H54 (cell line): ENCODE results near the gene P2RY2.
A peak's percentile ranks its signal among the peaks of the same experiment; 100 is the strongest.

Experiments
- DNase-seq: peaks from one replicate; pipeline ENCODE4 v3.0.0; 2011; ENCODE audit warnings: low spot score, mixed read lengths; ENCODE audit not compliant: insufficient read length
- FAIRE-seq: peaks from 3 replicates; lab custom pipeline; 2011; peaks lifted over from hg19 to GRCh38; lab: Jason Lieb, UNC
- POLR2A ChIP-seq: IDR thresholded peaks from 2 replicates; pipeline ENCODE4 v1.6.1; 2011; ENCODE audit warnings: low read depth, mild to moderate bottlenecking, low read length

Gene P2RY2

DNA sequence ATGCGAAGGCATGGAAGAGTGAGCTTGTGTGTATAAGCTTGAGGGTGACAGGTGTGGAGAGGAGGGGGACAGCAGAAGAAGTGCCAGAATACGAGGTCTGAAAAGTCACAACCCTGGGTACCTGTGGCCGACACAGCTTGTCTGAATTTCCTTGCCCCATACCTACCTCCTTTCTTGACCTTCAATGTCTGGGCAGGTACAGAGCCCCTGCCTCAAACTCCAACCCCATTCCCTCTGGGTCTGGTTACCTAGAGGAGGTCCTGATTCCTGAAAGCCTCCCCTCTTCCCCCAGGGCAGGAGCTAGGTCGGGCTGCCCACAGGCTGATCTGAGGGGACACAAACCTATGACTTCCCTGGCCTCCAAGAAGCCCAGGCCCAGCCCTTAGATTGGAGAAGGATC is 39.4 kb upstream of the P2RY2 start:
- no peak for DNase-seq
- FAIRE-seq: no peak
- TF ChIP-seq POLR2A: no peak

DNA sequence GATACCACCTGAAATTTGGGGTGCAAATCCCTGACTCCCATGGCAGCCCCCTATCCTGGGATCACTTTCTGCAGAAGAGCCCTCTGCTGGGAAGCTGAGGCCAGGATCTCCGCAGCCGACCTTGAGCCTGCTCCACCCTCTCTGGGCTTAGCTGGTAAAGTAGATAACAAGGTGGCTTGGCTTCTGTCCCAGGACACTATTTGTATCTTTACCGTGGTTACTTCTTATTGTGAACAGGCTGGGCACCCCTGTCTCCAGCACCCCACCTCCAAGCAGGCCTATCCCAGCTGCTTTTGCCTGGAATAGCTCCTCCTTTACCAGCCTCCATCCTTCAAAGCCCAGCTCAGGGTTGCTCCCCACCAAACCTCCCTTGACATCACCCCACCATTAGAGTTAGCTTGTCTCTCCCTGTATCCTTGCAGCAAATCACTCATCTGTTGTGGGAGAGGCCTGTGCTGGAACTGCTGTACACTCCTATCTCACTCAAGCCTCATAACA is 35.2 kb upstream of the P2RY2 start:
- TF ChIP-seq POLR2A: no peak
- no peak for DNase-seq
- no peak for FAIRE-seq

DNA sequence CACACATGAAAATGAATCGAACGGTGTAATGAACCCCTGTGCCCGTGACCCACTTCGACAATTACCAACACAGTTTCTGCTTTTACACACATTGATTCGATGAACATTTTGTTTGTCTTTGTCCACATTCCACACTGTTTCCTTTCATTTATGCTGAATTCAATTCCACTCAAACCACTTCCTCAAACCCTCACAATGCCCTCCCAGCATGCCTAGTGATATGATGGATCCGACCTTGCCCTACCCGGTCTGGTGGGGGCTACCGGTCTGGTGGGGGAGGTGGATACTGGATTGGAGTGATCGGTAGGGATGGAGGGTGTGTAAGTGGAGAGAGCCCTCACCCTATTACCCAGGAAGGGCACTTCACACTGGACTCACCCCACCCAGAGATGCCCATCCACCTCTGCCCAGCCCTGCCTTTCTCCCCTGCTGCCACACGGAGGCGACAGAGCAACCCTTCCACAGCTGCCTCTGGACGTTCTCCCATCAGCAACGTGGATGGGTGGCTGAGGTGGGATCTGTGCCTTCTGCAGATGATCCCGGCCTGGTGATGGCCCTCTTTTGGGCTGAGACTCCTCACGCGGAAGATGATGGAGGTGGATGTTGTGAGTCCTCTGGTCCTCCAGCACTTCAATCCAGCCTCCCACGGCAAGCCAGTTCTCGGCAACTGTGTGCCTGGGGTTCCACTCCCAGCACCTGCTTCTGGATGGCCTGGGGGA is 33.0 kb upstream of the P2RY2 start:
- TF ChIP-seq POLR2A: no peak
- FAIRE-seq (no peak), DNase-seq (peak; percentile 70)

DNA sequence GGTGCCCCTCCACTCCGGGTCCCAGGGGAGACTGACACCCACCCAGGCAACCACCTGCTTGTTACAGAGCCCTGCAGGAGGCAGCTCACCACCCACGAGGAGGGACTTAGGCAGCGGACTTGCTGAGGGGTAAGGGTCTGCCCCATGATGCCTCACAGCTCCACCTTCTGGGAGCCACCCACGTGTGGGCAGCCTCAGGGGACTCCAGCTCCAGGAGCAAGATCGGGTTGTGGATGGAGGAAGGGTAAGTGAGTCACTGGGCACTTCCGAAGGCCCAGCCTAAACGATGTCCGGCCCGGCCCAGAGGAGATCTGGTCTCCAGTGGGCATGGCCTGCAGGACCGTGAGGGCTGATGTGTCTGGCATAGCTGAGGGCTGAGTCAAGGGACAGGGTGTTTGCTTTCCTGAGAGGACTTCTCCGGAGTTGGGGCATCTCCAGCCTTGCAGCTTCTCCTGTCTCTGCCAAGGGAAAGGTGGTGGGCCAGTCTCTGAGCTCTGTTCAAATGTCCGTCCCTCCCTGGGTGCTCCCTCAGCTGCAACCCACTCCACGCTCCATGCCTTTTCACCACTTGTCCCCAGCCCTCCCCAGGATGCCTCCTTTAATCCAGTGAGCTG is 32.3 kb upstream of the P2RY2 start:
- peak; percentile 90 for DNase-seq
- peak; percentile 43 for TF ChIP-seq POLR2A
- peak; percentile 15 for FAIRE-seq

DNA sequence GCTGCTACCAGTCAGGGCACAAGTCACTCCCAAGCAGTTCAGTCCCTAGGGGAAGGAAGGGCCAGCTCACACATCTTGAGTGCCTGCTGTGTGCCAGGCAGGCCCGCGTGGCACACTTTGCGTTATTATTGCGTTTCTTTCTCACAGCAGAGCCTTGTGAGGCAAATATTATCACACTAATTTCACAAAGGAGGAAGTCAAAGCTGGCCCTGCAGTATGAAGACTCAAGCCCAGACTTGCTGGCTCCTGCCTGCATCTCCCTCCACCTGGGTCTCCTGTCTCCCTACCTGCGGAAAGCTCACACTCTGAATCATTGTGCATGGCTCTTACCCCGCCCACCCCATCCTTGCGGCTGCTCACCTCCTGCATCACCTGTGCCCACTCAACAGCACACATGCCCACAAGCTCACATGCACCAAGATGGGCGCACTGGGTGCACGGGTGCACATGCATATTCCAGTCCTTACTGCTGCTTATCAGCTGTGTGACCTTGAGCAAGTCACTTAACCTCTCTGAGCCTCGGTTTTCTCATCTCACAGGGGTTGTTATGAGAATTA is 31.7 kb upstream of the P2RY2 start:
- FAIRE-seq (no peak), DNase-seq (no peak)
- no peak for TF ChIP-seq POLR2A

DNA sequence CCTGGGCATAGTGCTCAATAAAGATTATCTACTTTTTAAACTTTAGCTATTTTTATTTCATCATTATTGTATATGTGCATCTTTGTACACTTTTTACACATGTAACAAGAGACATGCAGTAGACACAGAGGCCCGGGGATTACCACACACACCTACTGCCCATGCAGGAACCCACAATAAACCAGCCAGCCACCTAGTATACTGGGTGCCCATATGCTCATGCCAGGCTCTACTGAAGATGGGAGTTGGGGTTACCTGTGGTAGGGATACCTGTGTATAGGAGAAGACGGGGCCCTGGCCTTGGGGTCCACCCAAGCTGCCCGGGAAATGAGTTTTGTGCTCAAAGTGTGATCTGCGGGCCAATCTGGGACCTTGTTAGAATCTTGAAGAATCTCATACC is 31.2 kb upstream of the P2RY2 start:
- TF ChIP-seq POLR2A: no peak
- no peak for DNase-seq
- no peak for FAIRE-seq

DNA sequence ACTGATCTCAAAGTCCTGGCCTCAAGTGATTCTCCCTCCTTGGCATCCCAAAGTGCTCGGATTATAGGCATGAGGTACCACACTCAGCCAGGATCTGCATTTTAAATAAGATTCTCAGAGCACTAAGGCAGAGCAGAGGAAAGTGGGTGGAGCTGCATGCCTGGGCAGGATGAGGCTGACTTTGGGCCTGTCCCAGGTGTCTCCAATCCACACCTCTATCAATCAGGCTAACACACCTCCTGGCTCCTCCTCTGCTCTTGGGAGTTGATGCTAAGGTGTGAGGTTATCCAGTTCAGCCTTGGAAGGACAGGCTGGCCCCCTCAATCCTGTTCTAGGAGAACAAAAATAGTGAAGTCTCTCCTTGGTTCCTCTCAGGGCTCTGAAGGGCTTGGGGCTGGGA is 30.2 kb upstream of the P2RY2 start:
- TF ChIP-seq POLR2A: no peak
- FAIRE-seq (no peak), DNase-seq (no peak)

DNA sequence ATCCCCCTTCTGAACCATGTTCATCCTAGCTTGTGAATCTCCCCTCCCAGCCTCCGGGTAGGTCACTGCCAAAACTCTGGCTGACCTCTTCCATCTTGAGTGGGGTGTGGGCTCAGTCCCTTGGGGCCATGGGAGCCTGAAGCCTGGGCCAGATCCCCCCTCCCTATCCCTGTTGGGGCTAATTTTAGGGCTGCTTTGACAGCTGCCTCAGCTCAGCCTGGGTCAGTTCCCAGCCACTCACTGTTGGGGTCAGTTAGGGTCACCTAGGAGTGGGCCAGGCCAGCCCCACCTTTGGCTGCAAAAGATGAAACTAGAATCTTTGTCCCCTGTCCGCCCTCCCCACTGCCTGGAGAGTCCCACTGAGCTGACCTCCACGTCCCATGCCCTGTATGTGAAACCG is 29.8 kb upstream of the P2RY2 start:
- no peak for TF ChIP-seq POLR2A
- no peak for FAIRE-seq
- DNase-seq: no peak

DNA sequence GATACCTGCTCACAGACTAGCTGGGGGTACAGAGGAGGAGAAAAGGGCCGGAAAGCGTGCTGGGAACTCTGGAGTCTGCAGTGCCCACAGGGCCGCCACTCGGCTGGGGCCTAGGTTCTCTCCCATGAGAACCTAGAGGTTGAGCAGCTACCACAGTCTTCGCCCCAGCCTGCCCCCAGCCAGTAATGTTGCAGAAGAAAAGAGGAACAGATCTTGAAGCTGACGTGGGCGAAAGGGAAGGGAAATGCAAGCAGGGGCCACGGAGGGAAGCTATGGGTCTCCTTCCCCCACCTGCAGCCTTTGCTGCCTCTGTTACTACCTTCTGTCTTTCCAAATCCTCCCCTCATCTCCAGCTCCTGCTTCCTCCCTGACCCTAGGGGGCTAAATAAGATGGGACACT is 28.8 kb upstream of the P2RY2 start:
- DNase-seq (no peak), FAIRE-seq (no peak)
- no peak for TF ChIP-seq POLR2A

DNA sequence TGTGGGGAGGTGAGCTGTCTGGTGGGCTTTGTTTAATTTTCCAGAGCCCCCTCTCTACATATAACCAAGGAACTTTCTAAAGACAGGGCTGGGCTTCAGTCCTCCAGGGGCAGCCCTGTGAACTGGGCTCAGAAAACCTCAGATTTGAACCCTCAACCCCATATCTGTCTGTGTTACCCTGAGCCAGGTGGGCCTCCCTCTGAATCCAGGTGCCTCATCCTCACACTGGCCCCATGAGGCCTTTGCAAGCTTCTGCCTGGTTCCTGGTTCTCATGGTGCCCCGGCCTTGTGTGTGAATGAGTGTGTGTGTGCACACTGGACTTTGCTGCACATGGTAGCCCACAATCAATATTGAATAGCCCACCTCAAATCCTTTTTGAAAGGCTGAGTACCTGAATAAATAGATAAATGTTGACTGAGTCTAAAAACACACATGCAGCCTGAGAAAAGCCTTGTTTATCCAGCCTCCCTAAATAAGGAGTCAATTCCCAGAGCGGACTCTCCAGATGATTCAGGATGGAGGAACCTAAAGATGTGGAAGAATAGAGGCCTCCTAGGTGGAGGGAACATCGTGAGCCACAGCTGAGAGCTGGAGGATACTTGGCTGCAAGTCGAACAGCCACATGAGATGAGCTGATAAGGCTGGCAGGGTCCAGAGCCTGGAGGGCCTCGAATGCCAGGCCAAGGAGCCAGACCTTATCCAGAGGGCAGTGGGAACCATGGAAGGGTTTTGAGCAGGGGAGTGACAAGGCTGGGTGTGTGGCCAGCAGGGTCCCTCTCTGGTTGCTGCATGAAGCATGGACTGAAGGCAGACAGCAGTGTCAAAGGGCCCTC is 28.1 kb upstream of the P2RY2 start:
- no peak for FAIRE-seq
- no peak for DNase-seq
- TF ChIP-seq POLR2A: no peak

DNA sequence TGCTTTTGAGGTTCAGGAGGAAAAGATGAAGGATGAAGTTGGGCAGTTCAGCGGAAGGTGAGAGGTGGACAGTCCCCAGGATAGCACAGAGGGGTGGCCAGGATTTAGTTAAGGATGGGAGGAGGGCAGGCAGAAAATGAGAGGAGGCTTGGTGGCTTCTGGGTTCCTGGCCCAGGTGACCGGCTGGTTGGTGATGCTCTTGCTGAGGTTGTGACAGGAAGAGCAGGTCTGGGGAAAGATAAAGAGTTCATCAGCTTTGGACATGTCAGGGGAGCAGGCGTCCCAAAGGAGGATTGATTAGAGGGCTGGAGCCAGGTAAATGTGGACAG is 27.6 kb upstream of the P2RY2 start:
- DNase-seq: no peak
- no peak for FAIRE-seq

DNA sequence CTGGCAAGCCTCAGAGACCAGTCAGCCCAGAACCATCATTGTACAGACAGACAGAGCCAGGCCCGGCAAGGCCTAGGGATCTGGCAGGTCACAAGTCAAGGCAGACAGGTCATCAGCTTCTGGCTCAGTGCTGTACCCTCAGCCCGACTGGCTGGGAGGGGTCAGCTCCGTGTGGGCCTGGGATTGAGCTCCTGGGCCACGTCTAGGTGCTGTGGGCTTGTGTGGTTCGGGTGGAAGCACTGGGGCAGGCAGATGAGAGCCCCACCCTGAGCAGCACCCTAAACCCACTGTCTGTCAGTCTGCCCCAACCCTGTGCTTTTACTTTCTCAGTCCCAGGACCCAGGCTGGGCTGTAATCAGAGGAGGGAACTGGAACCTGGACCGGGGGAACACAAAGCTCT is 26.9 kb upstream of the P2RY2 start:
- DNase-seq (no peak), FAIRE-seq (no peak)
- no peak for TF ChIP-seq POLR2A

More for the DNA sequence above, 27.6 kb upstream of the P2RY2 start:
- TF ChIP-seq POLR2A: no peak

DNA sequence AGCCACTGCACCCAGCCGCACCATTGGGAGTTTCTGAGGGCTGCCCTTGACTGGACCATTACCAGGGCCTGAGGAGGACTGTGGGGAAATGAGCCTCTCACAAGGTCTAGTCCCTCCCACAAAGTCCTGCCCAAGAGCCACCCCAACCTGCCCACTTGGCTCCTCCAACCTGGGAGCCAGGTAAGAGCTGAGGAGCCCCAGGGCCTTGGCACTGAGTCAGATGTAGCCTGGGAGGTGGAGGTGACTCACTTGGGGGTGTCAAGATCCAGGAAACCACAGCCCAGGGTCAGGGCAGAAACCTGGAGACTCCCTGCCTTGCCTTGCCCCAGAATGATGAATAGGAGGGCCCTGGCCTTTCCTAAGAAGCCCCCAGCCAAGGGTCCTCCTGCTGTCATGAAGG is 25.8 kb upstream of the P2RY2 start:
- FAIRE-seq: no peak

DNA sequence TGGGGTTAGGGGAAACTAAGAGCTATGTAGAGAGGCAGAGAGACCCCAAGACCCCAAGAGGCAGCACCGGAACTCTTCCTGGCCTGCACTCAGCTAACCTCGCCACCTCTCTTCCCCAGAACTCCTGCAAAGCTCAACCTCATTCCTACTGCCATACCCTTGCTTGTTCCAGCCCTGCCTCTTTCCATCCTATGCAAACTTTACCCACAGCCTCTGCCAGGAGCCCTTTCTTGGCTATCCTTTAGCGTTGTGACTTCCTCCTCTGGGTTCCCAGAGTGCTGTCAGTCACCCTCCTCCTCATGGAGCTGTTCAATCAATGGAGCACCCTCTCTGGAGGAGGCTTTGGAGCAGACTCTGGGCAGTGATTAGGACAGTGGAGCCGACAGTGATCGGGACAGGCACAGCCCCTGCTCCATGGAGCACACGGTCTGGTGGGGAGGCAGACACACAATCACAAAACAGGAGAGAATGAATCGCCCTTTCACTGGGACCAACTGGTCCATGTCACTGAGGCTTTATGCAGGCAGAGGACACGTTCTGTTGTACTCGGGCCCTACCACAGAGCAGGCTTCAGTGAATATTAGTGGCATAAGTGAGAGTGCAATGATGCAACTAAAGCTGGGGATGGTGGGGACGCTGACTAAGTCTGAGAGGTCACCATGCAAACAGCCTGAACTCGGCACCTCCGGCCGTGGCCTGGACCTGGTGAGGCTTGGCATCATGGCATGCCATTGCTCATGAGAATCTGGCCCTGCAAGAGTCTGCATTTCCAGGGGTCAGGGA is 24.6 kb upstream of the P2RY2 start:
- no peak for TF ChIP-seq POLR2A
- FAIRE-seq (no peak), DNase-seq (no peak)

More for the DNA sequence above, 25.8 kb upstream of the P2RY2 start:
- TF ChIP-seq POLR2A: no peak
- no peak for DNase-seq
